Muscle of arm (tissue), 12 donors: Measurements from ENCODE around the gene MAD1L1. TPM values are rescaled to one million over a fixed set of nuclear protein-coding genes. Genes with fewer than 3 reads are reported as not detected.
"Not testable (repeated sequence)": the region's sequence is repeated elsewhere in the genome, so short reads cannot be mapped to it uniquely, and the experiment has no call there.

Experiments used
- DNase-seq: peaks from one replicate; pipeline ENCODE4 v3.0.0-alpha.2; 2013
- polyA plus RNA-seq, 12 donors: library from polyadenylated mRNA; unstranded; fragments of 120-200 nt; gene quantifications; one replicate each; pipeline ENCODE4 v1.2.1, GENCODE V29; 2013; ENCODE audit not compliant: insufficient read length in 12 of 12

The MAD1L1 gene
- polyA plus RNA-seq, 12 donors: 16.2 to 60.1 (median 22.4) TPM; not detected in 1

DNA sequence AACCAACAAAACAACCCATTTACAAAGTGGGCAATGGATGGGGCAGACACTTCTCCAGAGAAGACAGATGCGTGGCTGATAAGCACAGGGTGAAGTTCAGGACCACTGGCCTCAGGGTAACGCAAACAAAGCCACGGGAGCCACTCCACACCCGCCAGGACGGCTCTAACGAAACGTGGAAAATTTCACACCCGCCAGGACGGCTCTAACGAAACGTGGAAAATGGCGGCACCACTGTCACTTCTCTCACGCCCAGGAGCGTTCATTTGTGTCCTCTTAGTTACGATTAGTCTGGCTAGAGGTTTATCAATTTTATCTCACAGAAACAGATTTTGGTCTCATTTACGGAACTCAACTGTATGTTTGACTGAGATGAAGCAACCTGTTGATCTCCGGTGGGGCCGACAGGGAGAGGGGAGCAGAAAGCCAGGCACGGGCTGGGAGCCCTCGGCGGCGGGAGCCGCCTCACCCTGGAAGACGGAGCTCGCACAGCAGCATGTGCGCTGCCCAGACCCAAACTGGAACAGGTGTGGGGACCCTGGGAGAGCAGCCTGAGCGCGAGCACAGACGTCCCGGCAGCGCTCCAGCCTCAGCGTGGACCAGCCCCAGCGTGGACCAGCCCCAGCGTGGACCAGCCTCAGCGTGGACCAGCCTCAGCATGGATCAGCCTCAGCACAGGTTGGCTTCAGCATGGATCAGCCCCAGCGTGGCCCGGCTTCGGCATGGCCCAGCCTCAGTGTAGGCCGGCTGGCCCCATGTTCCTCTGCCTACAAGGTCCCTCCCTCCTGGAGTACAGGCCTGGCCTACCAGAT, 243.5 kb downstream of the MAD1L1 start:
- DNase-seq: no peak

DNA sequence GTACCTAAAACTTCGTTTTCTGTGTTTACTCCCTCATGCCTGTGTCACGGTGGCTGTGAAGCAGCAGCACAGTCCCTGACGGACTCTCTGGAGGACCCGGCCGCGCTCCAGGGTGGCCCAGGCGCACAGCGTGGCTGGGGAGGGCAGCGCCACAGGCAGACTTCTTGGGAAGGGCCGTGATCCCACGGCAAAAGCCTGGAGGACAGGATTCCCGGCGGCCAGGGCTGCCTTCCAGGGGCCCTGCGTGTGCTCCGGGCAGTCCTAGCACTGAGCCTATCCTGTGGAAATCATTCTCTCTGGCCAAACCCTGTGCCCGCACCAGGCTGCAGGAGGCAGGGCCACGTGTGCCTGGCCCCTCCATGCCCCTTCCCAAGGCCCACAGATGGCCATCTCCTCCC, 244.2 kb downstream of the MAD1L1 start:
- DNase-seq: no peak

DNA sequence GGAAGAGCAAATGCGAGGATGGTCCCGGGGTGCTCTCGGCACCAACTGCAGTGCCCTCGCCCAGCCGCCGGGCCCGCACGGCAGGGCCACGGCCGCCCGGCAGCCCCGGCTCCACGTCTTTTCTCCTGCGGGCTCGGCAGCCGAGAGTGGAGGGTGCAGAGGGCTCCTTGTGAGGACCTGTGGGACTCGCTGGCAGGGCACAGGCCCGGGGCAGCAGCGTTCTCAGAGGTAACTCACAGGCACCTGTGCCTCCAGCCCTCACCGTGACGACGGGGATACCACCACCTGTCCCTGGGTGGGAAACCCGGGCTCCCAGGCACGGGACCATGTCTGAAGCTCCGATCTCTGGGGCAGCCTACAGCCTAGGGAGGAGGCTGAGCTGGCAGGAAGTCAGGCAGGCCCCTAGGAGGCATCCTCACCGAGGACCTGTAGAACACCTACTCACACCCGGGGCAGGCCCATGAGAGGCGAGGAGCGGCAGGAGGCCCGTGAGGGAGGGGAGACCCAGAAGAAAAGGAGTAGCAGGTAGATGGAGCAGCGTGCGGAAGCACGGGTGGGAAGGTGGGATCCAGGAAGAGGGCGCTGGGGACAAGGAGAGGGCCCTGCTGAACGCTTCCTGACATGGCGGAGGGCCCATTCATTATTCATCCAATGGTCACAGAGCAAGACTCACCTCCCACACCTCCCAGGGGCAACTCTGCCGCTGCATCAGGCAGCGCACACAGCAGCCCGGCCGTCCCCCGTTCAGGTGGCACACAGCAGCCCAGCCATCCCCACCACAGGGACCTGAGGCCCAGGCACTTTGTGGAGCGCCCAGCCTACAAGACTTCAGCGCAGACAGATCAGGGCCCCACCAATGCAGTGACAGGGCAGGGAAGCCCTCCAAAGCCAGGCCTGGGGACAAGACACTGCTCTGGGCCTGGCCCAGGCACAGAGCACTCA, 244.9 kb downstream of the MAD1L1 start:
- no peak for DNase-seq

DNA sequence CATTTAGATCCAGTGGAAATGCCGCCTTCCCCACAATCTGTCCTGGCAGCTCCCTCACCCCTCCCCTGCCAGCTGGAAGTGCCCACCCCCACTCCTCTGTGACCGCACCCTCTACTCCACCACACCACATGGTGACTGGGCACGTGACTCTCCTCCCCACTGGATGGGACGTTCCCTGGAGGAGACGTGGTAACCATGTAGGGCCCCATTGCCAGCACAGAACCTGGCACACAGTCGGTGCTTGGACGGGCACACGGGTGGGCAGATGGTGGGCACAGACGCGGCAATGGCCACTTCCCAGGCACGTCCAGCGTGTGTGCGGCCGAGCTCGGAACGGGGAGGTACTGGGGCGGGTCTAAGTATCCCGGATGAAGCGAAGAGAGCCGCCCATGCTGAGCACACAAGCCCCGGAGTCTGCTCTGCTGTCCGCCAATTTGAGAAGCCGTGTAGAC, 245.6 kb downstream of the MAD1L1 start:
- no peak for DNase-seq

DNA sequence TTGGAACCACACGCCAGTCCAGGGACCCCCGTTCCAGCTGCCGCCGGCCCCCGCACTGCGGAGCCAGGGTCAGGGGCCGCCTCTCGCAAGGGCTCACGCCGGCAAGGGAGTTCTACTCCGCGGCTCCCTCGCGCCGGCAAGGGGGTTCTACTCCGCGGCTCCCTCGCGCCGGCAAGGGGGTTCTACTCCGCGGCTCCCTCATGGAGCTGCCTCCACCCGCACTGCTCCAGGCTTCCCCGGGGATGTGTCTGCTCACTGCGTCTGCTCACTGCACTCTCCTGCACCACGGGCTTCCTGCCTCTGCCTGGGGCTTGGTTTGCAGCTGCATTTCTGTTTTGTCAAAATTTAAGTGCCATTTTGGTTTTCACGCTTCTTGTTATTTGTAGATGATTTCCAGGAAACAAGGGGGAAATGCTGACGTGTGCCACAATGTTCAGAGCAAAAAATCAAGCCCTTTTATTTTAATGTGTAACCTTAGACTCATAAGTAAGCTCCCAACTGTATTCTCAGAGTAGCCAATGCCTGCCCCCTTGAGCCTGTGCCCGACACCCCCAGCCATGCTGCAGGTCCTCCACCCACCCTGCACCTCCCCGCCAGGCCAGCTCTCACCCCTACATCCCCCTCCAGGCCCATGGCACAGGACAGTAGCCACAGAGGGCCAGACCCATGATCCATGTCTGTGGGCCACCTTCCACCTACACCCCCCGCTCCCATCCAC, 246.2 kb downstream of the MAD1L1 start:
- no peak for DNase-seq

DNA sequence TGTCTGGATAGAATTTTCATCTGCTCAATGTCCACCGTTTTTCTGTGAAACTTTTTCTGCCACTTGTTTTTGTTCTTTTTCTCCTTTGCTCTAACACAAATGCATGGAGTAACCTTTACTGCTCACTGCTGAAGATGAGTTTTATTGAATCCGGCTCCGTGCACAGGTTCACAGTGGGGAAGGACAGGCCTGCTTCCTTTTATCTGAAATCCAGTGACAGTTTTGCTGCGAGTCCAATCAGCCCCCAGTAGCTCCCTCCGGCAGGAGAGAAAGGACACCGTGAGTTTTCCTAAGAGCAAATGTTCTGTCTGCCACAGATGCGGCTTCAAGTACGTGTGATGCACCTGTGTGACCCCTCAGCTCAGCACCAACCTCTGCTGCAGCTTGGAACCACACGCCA, 246.8 kb downstream of the MAD1L1 start:
- no peak for DNase-seq

DNA sequence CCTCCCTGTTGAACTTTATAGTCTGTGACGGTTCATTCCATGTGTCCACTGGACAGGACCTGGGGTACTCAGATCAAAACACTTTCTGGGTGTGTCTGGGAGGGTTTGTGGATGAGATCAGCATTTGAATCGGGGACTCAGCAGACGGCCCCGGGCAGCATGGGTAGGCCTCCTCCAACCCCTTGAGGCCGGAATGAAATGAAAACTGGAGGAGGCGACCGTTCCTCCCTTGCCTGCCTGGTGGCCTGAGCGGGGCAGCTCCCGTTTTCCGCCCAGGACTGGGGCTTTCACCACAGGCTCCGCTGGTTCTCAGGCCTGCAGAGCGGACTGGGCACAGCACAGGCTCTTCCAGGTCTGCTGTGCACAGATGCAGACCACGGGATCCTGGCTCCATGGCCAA, 247.7 kb downstream of the MAD1L1 start:
- DNase-seq: no peak

DNA sequence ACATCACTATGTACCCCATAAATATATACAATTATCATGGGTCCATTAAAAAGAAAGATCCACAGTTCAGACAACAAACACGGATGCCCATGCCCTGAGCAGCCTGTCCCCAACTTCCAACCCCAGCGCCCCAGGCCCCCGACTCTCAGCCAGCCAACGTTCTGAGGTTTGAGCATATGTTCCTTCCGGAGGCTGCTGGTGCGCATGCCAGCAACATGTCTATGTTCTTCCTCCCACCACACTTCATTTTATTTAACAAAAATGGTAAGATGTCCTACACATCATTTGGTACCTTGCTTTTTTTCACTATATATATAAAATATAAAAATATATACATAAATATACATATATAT, 250.9 kb downstream of the MAD1L1 start:
- DNase-seq: no peak

DNA sequence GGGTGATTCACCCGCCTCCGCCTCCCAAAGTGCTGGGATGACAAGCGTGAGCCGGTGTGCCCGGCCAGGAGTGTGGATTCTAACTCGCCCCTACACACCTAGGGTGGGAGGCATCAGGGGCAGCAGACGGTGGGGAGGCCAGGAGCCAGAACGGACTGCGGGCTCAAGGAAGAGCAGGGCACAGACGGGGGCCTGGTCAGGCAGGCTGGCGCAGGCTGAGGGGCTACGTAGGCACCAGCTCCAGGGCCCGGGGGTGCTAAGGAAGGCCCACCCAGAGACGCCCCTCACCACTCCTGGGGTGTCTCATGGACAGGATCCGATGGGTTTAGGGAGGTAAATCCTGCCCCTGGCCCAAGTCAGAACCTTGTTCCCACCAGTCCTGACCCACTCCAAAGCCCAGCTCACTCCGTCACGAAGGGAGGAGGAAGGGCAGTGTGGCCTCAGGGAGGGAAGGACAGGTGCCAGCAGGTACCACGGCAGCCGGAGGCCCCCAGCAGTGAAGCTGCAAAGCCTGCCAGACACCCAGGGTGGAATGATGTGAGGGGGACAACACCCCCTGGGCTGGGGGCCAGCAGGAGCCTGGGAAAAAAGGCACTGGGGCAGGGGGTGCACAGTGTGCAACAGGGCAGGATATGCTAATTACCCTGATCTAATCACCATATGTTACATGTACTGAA, 251.4 kb downstream of the MAD1L1 start:
- no peak for DNase-seq

DNA sequence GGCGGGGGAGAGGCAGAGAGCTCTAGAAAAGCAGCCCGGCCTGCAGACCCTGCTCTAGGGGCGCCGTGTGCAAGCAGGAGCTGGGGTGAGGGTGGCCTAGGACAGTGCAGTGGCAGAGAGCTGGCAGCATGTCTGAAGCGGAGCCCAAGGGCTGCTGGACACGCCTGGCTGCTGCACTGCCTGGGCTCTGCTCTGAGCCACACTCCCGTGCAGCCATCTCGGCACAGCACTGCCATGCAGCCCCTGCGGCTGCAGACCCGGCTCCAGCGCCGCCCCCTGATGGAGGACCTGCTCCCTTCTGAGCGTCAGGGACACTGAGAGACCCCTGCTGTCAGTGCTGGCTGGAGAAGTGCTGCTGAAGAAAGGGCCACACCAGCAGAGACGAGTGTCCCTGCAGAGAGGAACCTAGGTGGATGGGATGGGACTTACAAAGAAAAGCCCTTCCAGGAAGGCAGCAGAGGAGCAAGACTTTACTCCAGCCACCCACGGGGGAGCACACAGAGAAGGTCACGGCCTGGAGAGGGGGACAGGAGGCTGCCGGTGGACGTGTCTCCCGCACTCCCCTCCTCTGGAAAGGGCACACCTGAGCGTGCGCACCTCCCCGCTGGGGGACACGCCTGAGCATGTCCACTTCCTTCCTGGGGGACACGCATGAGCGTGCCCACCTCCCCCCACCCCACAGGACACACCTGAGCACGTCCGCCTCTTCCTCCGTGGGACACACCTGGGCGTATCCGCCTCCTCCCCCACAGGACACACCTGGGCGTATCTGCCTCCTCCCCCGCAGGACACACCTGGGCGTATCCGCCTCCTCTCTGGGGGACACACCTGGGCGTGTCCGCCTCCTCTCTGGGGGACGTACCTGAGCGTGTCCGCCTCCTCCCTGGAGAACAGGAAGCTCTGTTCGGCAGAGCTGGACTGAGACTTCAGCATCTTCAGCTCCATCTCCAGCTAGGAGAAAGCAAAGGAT, 252.9 kb downstream of the MAD1L1 start:
- DNase-seq: no peak

DNA sequence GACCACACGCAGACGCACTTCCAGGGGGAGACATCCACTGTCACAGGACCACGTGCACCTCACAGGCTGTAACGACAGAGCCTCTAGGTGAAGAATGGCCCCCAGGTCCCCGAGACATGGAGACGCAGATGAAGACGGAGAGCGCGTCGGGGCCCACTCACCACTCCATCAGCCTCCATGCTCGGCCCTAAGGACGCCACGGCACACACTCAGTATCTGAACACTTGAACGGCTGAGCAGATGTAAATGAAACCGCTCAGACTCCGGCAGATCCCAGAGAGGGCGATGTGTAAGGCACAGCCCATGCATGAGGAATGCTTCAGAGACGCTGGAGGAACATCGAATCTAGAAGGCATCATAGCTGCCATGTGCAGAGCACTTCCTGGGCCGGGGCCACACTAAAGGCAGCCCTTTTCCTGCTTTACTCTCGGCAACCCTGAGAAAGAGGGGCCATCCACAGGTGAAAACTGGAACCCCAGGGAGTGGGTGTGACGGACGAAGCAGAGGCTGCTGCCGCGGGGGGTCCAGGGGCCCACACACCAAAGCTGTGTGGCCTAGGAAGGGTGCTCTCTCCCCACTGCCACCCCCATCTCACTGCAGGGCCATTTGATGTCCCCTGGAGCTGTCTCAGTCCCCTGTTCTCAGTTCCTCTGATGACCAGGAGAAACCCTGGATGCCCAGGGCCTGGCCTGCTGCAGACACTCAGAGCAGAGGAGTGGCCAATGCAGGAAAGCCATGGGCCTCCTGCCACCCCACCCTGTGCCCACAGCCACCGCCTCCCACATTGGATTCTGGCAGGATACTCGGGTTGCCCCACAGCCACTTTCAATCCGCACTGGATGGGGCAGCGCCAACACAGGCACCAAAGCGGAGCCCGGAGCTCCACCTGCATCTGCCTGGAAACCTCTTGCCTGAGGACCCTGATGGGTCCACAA, 253.8 kb downstream of the MAD1L1 start:
- DNase-seq: no peak

DNA sequence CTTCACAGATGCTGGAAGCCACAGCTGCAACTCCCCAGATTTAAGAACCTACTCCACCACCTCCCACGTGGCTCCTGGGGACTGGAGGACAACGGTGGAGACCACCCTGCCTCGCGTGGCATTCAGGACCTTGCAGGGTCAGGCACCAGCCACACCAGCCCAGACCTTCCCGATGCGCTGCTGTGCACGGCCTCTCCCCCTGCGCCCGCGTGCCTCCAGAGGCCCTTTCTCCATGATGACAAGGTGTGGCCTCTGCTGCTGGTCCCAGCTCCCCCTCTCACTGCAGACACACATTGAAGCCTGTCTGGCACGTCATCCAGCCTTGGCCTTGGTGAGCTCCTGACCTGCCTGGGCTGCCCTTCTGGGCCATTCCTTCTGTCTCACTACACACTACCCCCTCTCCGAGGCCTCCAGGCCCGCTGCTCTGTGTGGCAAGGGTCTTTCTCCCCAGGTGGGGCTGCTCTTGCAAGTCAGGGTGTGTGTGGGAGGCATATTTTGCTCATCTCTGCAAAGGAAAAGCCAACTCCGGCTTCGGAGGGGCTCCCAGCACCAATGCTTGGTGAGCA, 254.8 kb downstream of the MAD1L1 start:
- DNase-seq: no peak

DNA sequence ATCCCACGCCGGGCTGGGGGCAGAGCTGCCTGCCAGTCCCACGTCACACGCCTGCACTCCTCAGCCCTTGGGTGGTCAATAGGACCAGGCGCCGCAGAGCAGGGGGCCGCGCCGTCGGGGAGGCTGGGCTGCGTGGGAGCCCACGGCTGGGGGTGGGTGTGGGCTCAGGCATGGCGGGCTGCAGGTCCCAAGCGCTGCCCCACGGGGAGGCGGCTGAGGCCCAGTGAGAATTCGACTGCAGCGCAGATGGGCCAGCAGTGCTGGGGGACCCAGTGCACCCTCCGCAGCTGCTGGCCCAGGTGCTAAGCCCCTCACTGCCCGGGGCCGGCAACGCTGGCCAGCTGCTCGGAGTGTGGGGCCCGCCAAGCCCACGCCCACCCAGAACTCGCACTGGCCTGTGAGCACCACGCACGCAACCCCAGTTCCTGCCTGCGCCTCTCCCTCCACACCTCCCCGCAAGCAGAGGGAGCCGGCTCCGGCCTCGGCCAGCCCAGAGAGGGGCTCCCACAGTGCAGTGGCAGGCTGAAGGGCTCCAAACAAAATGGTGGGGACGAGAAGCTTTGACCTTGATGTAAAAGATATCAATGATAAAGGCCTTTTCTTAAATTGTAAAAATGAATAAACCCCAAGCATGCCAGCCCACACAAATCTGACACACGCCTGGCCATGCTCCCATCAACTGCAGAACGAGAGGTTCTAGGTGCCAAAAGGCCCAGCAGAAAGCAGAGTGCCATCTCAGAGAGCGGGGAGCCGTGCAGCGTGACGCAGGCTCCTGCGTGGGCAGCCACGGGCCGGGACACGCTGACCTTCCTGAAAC, 255.5 kb downstream of the MAD1L1 start:
- no peak for DNase-seq

DNA sequence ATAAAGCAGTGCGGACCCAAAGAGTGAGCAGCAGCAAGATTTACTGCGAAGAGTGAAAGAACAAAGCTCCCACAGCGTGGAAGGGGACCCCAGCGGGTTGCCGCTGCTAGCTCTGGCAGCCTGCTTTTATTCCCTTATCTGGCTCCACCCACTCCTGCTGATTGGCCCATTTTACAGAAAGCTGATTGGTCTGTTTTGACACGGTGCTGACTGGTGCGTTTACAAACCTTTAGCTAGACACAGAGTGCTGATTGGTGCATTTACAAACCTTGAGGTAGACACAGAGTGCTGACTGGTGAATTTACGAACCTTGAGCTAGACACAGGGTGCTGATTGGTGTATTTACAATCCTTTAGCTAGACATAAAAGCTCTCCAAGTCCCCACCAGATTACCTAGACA, 256.2 kb downstream of the MAD1L1 start:
- DNase-seq: not testable (repeated sequence)

DNA sequence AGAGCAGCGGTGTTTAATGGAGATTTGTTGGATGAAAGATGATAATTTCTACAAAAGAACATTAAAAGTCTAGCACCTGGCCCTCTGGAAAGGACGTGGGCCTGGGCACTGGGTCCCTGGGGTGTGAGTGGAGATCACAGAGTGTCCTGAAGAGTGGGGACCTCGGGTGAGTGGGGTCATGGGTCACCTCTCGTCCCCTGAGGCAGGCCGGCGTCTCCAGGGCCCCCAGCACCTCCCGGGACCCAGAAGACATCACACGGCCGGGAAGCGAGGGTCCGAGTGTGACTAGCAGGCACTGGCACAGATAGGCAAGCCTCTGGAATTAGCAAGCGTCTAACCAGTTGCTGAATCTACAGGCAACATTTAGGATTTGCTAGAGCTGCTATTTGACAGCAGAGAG, 257.2 kb downstream of the MAD1L1 start:
- no peak for DNase-seq

DNA sequence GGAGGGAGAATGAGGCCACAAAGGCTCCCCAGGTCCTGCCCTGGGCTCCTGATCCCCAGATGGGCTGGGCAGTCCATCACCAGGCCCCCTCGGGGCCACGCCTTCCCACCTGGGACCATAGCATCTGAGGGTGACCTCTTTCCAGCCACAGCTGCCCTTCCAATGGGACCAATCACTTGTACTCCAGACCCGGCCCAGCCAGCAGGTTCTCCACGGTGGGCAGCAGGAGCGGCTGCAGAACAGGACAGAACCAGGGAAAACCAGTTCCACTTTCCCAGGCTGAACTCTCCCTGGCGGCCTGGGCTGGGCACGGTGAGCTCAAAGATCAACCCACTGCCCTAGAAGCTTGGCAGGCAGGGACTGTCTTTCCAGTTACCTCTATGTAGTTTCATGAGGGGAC, 257.6 kb downstream of the MAD1L1 start:
- DNase-seq: no peak

DNA sequence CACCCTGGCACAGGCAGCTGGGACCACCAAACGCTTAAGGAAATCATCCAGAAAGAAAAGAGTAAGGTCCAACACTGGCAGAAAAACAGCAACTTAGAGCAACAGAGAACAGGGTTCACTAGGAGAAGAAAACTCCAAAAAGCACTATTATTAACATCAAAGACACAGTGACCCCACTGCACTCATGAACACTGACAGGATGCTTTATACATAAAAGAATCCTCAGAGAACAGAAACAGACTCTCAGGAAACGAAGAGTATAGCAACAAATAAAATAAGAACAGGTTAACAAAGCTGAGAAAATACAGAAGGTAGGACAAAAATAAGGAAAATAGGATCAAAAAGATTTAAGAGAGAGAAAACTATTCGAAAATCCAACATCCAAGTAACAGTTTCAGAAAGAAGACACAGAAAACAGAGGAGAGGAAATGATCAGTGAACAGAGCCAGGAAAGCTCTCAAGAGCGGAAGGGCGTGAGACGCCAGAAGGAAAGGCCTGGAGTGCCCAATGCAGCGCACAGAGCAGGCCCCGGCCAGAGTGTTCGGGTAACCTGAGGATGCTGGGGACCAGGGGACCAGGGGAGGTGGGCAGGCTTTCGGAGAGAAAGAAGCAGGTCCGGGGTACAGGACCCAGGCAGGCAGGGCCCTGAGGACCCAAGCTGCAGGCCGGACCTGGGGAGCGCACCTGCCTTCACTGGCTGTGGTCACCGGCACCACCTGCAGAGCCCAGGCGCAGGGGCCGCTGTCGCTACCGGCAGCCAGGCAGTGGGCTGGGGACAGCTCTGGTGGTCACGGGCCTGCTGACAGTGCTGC, 258.2 kb downstream of the MAD1L1 start:
- DNase-seq: no peak
